HS-5 (cell line): Measurements from ENCODE around the gene NOTCH3.

ENCODE experiments used
- DNase-seq: peaks from one replicate; pipeline ENCODE4 v3.0.0-alpha.2; 2012; ENCODE audit warnings: low read depth

The NOTCH3 gene

DNA sequence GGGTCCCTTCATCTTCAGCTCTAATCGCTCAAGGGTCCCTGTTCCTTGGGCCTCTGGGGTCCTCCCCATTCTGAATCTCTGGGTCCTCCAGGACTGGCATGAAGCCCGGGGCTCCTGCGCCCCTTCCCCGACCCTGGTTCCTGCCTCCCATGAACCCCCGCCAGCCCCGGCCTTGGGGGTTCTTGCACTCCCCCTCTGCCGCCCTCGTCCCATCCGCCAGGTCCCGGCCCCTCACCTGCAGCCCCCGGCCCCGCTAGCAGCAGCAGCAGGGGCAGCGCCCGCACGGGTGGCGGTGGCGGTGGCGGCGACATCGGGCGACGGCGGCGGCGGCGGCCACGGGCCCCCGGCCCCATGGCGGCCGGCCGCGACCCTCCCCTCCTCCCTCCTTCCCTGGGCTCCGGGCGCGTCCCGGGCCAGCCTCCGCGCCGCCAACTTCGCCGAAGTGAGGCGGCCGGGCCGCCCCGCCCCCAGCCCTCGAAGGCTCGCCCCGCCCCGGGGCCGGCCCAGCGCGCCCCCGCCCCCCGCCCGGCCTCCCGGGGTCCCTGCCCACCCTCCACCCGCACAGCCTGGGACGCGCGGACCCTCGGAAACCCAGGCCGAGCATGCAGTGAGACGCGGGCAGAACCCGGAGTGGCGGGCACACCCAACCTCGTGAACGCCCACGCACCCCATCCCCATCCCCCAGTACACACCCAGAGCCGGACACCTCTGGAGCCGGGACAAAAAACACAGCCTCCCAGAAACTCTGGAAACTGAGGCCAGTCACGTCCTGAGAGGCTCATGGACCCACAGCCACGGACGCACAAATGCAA, at the start of gene NOTCH3:
Gene NOTCH3 (minus strand): TSS at position 443 of the 812 bp plus-strand sequence. CDS start 90 bp downstream, at position 353.
- DNase-seq: no peak

GRCh38 chr19:15250640-15250993, 49.8 kb upstream of the NOTCH3 start:
- no peak for DNase-seq

GRCh38 chr19:15249972-15250639, 49.3 kb upstream of the NOTCH3 start:
- no peak for DNase-seq

DNA sequence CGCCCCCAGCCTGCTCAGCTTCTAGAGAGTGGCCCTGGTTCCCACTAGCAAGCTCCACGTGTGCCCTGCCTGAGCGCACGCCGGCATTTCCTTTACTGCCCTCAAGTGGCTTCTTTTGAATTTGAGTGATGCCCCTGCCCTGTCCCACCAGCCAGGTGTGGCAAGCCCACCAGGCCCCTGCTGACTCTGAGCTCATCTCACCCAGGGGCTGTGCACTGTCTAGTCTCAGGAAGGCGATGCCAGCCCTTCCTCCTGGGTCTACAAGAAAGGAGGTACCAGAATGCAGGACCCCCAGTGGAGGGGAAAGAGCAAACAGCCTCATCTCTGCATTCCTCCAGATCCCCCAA, 48.7 kb upstream of the NOTCH3 start:
- no peak for DNase-seq

GRCh38 chr19:15248648-15249527, 48.1 kb upstream of the NOTCH3 start:
- peak; percentile 74 for DNase-seq

DNA sequence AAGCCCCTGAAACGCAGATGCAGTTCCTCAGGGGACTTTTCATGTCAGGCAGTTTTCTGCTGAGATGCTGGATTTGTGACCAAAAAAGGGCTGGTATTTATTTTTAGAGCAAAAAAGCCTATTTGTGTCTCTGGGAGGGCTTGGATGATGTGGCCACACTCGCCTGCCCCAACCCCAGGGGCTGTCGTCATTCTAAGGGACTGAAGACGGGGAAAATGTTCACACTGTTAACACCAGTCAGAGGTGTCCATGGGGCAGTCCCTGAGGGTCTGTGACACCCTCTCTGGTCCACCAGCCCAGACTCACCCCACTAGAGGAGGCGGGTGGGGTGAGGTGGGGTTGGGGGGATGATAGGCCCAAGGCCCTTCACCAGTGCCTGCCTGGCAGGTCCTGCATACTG, 47.3 kb upstream of the NOTCH3 start:
- no peak for DNase-seq

DNA sequence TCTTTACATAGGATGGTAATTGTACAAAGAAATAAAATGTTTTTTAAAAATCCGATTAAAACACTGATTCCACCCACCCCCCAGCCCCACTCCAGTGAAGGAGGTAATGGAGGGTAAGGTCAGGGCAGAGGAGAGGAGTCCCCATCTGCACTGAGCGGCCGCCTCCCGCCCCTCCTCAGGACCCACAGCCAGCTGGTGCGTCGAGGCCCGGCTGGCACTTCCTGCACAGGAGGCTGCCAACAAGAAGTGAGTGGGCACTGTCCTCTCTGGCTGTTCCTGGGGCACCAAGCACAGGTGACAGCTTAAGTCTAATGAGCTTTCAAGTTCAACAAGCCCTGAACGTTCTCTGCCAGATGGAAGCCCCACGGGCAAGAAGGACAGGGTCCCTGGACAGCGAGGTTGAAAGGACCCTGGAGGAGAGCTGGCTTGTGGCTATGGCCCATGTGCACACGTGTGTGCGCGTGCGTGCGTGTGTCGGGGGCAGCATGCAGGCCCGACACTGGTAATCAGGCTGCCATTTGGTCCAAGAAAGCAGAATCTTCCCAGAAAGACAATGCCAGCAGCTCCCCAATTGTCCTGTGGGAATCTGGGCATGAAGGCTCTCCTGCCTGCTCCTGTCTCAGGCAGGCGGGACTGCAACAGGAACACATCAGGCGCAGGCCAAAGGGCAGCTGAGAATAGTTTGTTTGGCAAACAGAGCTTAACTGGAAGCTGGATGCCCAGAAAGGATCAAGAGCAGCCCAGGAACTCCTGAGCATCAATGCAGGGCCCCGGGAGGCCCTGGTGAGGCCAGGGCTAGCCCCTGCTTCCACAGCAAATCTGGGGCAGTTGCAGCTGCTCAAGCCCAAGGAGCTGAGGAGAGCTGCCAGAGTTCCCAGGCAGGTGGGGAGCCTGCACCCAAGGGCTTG, 46.6 kb upstream of the NOTCH3 start:
- no peak for DNase-seq

DNA sequence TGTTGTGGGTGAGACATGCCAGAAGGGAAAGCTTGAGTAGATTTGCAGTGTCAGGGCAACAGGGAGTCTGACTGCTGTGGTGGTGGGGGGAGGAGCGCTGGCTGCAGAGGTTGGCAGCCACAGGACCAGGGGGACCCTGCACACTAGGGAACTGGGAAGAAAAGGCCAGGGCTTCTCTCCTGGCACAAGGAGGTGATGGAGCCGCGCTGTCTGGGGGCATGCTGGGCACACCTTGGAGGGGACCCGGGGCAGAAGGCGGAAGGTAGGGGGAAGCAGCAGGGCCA, 45.3 kb upstream of the NOTCH3 start:
- no peak for DNase-seq

GRCh38 chr19:15245370-15246197, 44.8 kb upstream of the NOTCH3 start:
- DNase-seq: no peak

- no peak for DNase-seq
These were observed 44.0 kb upstream of the NOTCH3 start for GRCh38 chr19:15244808-15245207.

DNA sequence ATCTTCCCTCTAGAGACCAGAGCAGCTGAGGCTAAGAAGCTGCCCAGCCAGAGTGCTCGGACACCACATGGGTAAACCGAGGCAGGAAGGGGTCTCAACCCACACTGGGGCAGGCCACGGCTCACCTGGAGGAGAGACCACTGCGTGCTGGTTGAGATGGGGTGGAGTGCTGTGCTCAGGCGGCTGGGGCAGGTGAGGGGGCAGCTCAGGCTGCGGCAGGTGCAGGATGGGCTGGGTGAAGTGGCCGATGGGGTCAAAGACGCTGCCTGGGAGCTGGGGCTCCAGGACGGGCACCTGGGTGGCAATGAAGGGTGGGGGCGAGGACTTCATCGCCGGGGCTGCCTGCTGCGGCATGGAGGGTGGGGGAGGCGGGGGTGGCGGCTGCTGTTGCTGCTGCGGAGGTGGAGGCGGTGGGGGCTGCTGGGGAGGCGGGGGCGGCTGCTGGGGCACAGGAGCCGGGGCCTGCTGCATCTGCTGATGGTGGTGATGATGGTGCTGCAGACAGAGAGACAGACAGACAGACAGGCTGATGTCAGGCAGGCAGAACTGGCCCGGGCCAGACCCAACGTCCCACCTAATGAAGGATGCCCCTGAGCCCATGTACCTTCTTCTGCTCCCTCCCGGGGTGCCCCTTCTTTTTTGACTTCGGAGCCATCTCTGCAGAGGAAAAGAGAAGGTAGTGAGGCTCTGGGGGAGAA, 43.5 kb upstream of the NOTCH3 start:
- DNase-seq: no peak

DNA sequence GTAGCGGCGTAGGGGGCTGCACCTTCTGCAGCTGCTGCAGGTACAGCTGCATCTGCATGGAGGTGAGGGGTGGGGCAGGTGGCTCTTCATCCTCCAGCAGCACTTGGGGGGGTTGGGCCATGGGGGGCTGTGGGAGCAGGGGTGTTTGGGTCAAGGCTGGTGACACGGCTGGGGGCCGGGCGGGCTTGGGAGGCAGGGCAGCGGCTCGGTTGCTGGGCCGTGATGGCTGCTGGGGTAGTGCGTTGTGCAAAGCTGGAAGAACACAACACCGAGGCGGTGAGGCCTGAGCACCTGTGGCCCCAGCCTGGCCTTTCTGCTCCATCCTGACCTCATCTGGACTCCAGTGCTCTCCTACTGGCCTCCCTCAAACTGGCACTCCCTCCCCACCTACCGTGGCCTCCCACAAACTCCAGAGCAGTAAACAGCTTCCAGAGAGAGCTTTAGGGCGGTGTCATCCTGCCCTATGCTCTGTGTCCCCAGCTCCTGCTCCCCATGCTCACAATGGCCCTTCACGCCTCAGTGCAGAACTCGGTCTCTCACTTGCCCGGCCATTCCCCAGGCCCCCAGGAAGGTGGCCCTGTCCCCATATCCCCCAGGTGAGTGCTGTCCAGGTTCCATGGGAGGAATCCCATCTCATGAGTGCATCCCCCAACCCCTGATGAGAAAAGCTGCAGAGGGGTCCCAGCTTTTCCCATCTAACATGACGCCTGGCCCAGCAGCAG, 42.6 kb upstream of the NOTCH3 start:
- no peak for DNase-seq

DNA sequence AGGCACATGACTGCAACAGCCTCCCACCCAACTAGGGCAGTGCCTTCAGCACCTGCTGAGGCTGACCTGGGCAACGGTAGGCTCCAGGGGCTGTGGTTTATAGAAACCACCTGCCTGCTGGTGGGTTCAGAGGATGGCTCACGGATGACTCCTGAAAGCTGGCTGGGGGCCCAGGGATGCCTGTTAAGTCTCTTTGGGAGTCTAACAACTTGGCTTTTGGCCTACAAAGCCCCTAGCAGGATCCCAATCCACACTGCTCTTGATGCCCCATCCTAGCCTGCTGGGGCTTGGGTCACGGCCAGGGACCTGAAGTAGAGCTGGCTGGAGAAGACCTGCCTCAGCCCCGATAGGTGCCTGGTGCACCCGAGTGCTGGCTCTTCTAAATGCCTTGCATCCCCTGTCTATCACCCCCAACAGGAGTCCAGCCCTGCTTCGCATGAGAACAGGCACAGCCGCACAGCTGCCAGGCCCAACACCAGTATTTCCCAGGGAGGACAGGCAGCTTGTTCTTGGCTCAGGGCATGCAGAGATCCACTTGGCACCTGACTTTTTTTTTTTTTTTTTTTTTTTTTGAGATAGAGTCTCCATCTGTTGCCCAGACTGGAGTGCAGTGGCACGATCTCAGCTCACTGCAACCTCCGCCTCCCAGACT, 40.6 kb upstream of the NOTCH3 start:
- DNase-seq: no peak

GRCh38 chr19:15240515-15240914, 39.7 kb upstream of the NOTCH3 start:
- no peak for DNase-seq

- no peak for DNase-seq
These were observed 38.6 kb upstream of the NOTCH3 start for GRCh38 chr19:15239337-15239949.

GRCh38 chr19:15238639-15239155, 37.9 kb upstream of the NOTCH3 start:
- DNase-seq: no peak

- no peak for DNase-seq
These were observed 37.2 kb upstream of the NOTCH3 start for GRCh38 chr19:15237759-15238638.

- no peak for DNase-seq
These were observed 36.1 kb upstream of the NOTCH3 start for GRCh38 chr19:15236886-15237285.
